ENCODE data around the gene FBXL15. TPM values are rescaled to one million over a fixed set of nuclear protein-coding genes. Genes with fewer than 3 reads are reported as not detected.

The FBXL15 gene
- total RNA-seq, 1 donor from 2014 or later = 8.6 TPM

DNA sequence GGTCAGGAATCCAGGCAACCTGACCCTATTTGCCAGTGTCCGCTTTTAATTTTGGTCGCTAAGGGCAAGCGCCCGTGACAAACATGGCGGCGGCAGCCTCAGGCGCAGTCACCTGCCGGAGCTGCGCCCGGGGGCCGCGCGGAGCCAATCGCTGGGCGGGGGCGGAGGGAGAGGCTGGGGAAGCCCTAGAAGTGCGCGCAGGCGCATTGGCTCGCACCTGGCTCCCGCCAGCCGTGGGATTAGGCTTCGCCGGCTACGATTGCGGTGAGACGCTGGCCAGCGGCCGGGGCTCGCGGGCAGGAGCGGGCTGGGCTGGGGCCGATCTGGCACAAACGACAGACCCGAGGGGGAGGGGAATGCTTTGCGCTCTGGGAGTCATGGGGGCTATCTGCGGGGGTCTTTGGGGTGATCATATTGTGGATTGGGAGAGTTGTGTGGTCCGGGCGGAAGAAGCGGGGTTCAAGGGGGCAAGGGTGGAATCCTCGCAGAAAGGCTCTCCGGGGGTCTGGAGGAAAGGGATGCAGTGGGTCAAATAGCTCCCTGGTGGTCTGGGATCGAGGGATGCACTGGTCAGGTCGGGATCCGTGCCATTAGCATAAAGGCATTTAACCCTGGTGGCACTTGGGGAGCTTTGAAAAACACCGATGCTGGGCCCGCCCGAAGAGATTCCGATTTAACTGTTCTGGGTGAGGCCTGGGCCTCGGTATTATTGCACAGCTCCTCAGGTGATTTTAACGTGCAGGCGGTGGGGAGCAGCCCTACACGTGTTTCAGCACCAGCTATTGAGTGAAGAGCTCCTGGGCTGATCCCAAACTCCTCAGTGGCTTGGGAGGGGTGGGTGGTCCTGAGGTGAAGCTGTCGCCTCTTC, 40.8 kb downstream of the FBXL15 start:
- peak overlapping the region; percentile 64 for H3K9ac ChIP-seq (ENCODE audit: low read length)
- Mint-ChIP-seq H3K9me3 (ENCODE audit: unreplicated experiment) (no peaks in the 10 kb centered on the region), H3K4me3 (ENCODE audit: unreplicated experiment) (peak overlapping the region; percentile 88), H3K27ac (ENCODE audit: unreplicated experiment) (no peak overlapping the region), H3K4me1 (ENCODE audit: low read depth, unreplicated experiment) (peaks cover 2% of the 10 kb centered on the region), H3K27me3 (ENCODE audit: low read depth, unreplicated experiment) (peaks cover 14% of the 10 kb centered on the region), H3K36me3 (ENCODE audit: low read depth, unreplicated experiment) (no peaks in the 10 kb centered on the region)
- TF ChIP-seq, protein P1, sequence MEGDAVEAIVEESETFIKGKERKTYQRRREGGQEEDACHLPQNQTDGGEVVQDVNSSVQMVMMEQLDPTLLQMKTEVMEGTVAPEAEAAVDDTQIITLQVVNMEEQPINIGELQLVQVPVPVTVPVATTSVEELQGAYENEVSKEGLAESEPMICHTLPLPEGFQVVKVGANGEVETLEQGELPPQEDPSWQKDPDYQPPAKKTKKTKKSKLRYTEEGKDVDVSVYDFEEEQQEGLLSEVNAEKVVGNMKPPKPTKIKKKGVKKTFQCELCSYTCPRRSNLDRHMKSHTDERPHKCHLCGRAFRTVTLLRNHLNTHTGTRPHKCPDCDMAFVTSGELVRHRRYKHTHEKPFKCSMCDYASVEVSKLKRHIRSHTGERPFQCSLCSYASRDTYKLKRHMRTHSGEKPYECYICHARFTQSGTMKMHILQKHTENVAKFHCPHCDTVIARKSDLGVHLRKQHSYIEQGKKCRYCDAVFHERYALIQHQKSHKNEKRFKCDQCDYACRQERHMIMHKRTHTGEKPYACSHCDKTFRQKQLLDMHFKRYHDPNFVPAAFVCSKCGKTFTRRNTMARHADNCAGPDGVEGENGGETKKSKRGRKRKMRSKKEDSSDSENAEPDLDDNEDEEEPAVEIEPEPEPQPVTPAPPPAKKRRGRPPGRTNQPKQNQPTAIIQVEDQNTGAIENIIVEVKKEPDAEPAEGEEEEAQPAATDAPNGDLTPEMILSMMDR (IDR thresholded peaks at IDR 0.05; ENCODE audit: insufficient read depth, low read depth, low read length) = no peak
- no peak for TF ChIP-seq EZH2 (IDR thresholded peaks at IDR 0.05; ENCODE audit: insufficient read depth, low read length)
- peak overlapping the region; percentile 65 for H3K4me3 ChIP-seq (ENCODE audit: insufficient read depth, low read depth, low read length)
- peak overlapping the region; percentile 98 for H2AFZ ChIP-seq (ENCODE audit: low read depth, low read length)
- no peaks in the 10 kb centered on the region for H3K79me2 ChIP-seq (ENCODE audit: insufficient read depth, low read length)
- no peaks in the 10 kb centered on the region for H3K9me3 ChIP-seq (ENCODE audit: insufficient read depth, low read depth, low read length)
- H3K4me2 ChIP-seq (ENCODE audit: low read length) = peak overlapping the region; percentile 97
- no peaks in the 10 kb centered on the region for H4K20me1 ChIP-seq (ENCODE audit: insufficient read depth, low read length)
- DNase-seq (ENCODE audit: low read depth) (peak; percentile 51), FAIRE-seq (no peak)
- peaks cover 7% of the 10 kb centered on the region for H3K27me3 ChIP-seq (ENCODE audit: insufficient read depth, low read length)
- H3K27ac ChIP-seq (ENCODE audit: low read depth, low read length) = no peak overlapping the region
- H3K4me1 ChIP-seq (ENCODE audit: insufficient read depth, low read length) = peaks cover 8% of the 10 kb centered on the region
- H3K36me3 ChIP-seq (ENCODE audit: insufficient read depth, low read length) = no peaks in the 10 kb centered on the region

DNA sequence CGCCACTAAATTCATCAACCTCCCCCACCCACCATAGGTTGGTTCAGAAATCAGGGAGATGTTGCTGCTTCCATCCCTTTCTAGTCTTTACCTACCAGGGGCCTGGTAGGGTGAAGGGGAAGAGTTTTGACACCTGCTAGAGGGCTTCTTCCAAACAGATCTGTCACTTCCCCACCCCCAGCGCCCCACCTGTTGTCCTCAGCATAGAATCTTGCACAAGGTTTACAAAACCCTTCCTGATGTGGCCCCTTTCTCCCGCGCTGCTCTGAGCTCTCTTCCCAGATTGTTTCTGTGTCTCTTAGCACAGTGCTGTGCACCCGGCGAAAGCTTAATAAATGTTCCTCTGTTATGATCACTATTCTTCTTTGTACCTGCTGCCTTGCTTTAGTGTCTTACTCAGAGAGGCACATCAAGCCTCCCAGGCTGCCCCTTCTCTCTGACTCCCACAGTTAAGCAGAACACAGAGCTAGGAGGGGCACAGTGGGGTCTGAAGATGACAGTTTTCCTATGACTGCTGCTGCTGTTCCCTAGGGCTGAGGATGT, 41.9 kb downstream of the FBXL15 start:
- peaks cover 14% of the 10 kb centered on the region for H3K27me3 Mint-ChIP-seq (ENCODE audit: low read depth, unreplicated experiment)
- Histone ChIP-seq H4K20me1 (ENCODE audit: insufficient read depth, low read length) (no peaks in the 10 kb centered on the region), H3K36me3 (ENCODE audit: insufficient read depth, low read length) (no peaks in the 10 kb centered on the region), H3K9ac (ENCODE audit: low read length) (no peak overlapping the region), H3K27me3 (ENCODE audit: insufficient read depth, low read length) (peaks cover 7% of the 10 kb centered on the region), H3K9me3 (ENCODE audit: insufficient read depth, low read depth, low read length) (no peaks in the 10 kb centered on the region), H3K4me2 (ENCODE audit: low read length) (no peak overlapping the region), H3K27ac (ENCODE audit: low read depth, low read length) (no peak overlapping the region), H2AFZ (ENCODE audit: low read depth, low read length) (no peak overlapping the region), H3K4me1 (ENCODE audit: insufficient read depth, low read length) (peaks cover 8% of the 10 kb centered on the region), H3K4me3 (ENCODE audit: insufficient read depth, low read depth, low read length) (no peak overlapping the region), H3K79me2 (ENCODE audit: insufficient read depth, low read length) (no peaks in the 10 kb centered on the region)
- DNase-seq (ENCODE audit: low read depth) = no peak
- no peaks in the 10 kb centered on the region for H3K9me3 Mint-ChIP-seq (ENCODE audit: unreplicated experiment)
- no peaks in the 10 kb centered on the region for H3K36me3 Mint-ChIP-seq (ENCODE audit: low read depth, unreplicated experiment)
- TF ChIP-seq, protein P1 (IDR thresholded peaks at IDR 0.05; ENCODE audit: insufficient read depth, low read depth, low read length) = no peak
- no peak for TF ChIP-seq EZH2 (IDR thresholded peaks at IDR 0.05; ENCODE audit: insufficient read depth, low read length)
- H3K4me3 Mint-ChIP-seq (ENCODE audit: unreplicated experiment) = peak overlapping the region; percentile 56
- no peaks in the 10 kb centered on the region for H3K4me1 Mint-ChIP-seq (ENCODE audit: low read depth, unreplicated experiment)
- H3K27ac Mint-ChIP-seq (ENCODE audit: unreplicated experiment) = no peak overlapping the region
- no peak for FAIRE-seq

DNA sequence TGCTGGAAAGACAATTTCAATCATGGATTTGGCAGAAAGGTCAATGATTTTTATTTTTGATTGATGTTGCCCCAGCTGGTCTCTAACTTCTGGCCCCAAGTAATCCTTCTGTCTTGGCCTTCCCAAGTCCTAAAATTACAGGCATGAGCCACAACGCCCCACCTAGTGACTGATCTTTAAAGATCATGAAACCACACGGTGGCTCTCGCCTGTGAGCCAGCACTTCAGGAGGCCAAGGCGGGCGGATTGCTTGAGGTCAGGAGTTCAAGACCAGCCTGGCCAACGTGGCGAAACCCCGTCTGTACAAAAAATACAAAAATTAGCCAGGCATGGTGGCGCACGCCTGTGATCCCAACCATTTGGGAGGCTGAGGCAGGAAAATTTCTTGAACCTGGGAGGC, 43.3 kb downstream of the FBXL15 start:
- H3K9me3 ChIP-seq (ENCODE audit: insufficient read depth, low read depth, low read length) = no peaks in the 10 kb centered on the region
- H3K27me3 ChIP-seq (ENCODE audit: insufficient read depth, low read length) = peaks cover 7% of the 10 kb centered on the region
- peaks cover 8% of the 10 kb centered on the region for H3K4me1 ChIP-seq (ENCODE audit: insufficient read depth, low read length)
- H2AFZ ChIP-seq (ENCODE audit: low read depth, low read length) = no peak overlapping the region
- no peaks in the 10 kb centered on the region for H3K79me2 ChIP-seq (ENCODE audit: insufficient read depth, low read length)
- no peaks in the 10 kb centered on the region for H4K20me1 ChIP-seq (ENCODE audit: insufficient read depth, low read length)
- FAIRE-seq (no peak), DNase-seq (ENCODE audit: low read depth) (no peak)
- Mint-ChIP-seq H3K4me1 (ENCODE audit: low read depth, unreplicated experiment) (no peaks in the 10 kb centered on the region), H3K4me3 (ENCODE audit: unreplicated experiment) (no peak overlapping the region), H3K27ac (ENCODE audit: unreplicated experiment) (no peak overlapping the region), H3K9me3 (ENCODE audit: unreplicated experiment) (no peaks in the 10 kb centered on the region), H3K27me3 (ENCODE audit: low read depth, unreplicated experiment) (peaks cover 14% of the 10 kb centered on the region), H3K36me3 (ENCODE audit: low read depth, unreplicated experiment) (no peaks in the 10 kb centered on the region)
- no peaks in the 10 kb centered on the region for H3K36me3 ChIP-seq (ENCODE audit: insufficient read depth, low read length)
- no peak overlapping the region for H3K27ac ChIP-seq (ENCODE audit: low read depth, low read length)
- no peak overlapping the region for H3K4me2 ChIP-seq (ENCODE audit: low read length)
- TF ChIP-seq EZH2 (IDR thresholded peaks at IDR 0.05; ENCODE audit: insufficient read depth, low read length) = no peak
- TF ChIP-seq, protein P1 (IDR thresholded peaks at IDR 0.05; ENCODE audit: insufficient read depth, low read depth, low read length) = no peak
- H3K4me3 ChIP-seq (ENCODE audit: insufficient read depth, low read depth, low read length) = no peak overlapping the region
- no peak overlapping the region for H3K9ac ChIP-seq (ENCODE audit: low read length)
